HCT116 (cell line): ENCODE data around the gene TEPSIN. TPM values are rescaled to one million over a fixed set of nuclear protein-coding genes. Genes with fewer than 3 reads are reported as not detected.

Experiments
- ATAC-seq: fragments of 200-7000 bp; cut with Tn5 transposase; 2 replicates; pipeline ENCODE4 v1.9.1; 2020; ENCODE audit warnings: mild to moderate bottlenecking, moderate library complexity
- BruUV-seq: library from RNA; stranded (reverse); fragments of 400-500 nt; replicated peaks from 2 replicates; lab custom pipeline; 2021; lab: Mats Ljungman, UMichigan
- CTCF ChIA-PET: fragments of 300-600 bp; sonication (Branson Sonifier 250); formaldehyde crosslinking; loops from one replicate; lab custom pipeline; 2021; ENCODE audit warnings: antibody characterized with exemption; lab: Charles Lee
- POLR2A ChIA-PET: fragments of 300-600, 350-600 bp; sonication (Branson Sonifier 250); formaldehyde crosslinking; loops from one replicate; lab custom pipeline; 2021; ENCODE audit warnings: antibody characterized with exemption; lab: Charles Lee
- RAD21 ChIA-PET, 2 experiments: fragments of 300-600 bp; sonication (Branson Sonifier 250); formaldehyde crosslinking; loops; one replicate each; lab custom pipeline; 2023; ENCODE audit warnings: low total read pairs in 2 of 2; ENCODE audit not compliant: uncharacterized antibody in 2 of 2, unreplicated experiment in 2 of 2, low non-redundant PET in 1 of 2; lab: Charles Lee
- DNase-seq: peaks from one replicate; pipeline ENCODE4 v3.0.0-alpha.2; 2010; ENCODE audit warnings: low read depth, low spot score
- H2AFZ ChIP-seq: fragments of 200-600 bp; shearing (Covaris generic), sonication (generic); 2 replicates; pipeline ENCODE4 v1.6.1; 2017; ENCODE audit warnings: low read depth, mixed run types, mixed read lengths, antibody characterized with exemption, low read length; ENCODE audit not compliant: poor library complexity, severe bottlenecking
- H3K27ac ChIP-seq: 2 replicates; pipeline ENCODE4 v1.5.1; 2012; ENCODE audit warnings: low read depth, low read length
- H3K27me3 ChIP-seq: fragments of 200-600 bp; sonication (generic); 2 replicates; pipeline ENCODE4 v1.6.1; 2016; ENCODE audit warnings: mixed run types, low read length, mixed read lengths; ENCODE audit not compliant: insufficient read depth
- H3K36me3 ChIP-seq, 2 experiments: fragments of 200-500 bp in 1 of 2; fragments of 200-600 bp in 1 of 2; sonication (Bioruptor generic) in 1 of 2; sonication (generic) in 1 of 2; 2 replicates each; pipeline versions ENCODE4 v1.5.1 to v1.6.1; 2014 to 2016; ENCODE audit warnings: low read length in 2 of 2, inconsistent platforms in 1 of 2, mixed read lengths in 1 of 2, mixed run types in 1 of 2; ENCODE audit not compliant: insufficient read depth in 2 of 2, control insufficient read depth in 1 of 2
- H3K4me1 ChIP-seq, 2 experiments: fragments of 200-600 bp in 1 of 2; sonication (generic) in 1 of 2; 2 replicates each; pipeline versions ENCODE4 v1.5.1 to v1.6.1; 2012 to 2017; ENCODE audit warnings: low read length in 2 of 2, inconsistent platforms in 1 of 2, mild to moderate bottlenecking in 1 of 2, mixed read lengths in 1 of 2, mixed run types in 1 of 2, moderate library complexity in 1 of 2; ENCODE audit not compliant: insufficient read depth in 2 of 2, control insufficient read depth in 1 of 2
- H3K4me2 ChIP-seq: fragments of 200-600 bp; sonication (generic); 2 replicates; pipeline ENCODE4 v1.6.1; 2017; ENCODE audit warnings: mixed run types, low read length, mixed read lengths
- H3K4me3 ChIP-seq, 2 experiments: fragments of 200-600 bp in 1 of 2; sonication (generic) in 1 of 2; replicated peaks in 1 of 2; 2 replicates each; pipeline ENCODE4 v1.5.1; 2011 to 2016; ENCODE audit warnings: low read length in 2 of 2, control low read depth in 1 of 2, low read depth in 1 of 2, mild to moderate bottlenecking in 1 of 2, mixed read lengths in 1 of 2, mixed run types in 1 of 2
- H3K79me2 ChIP-seq: fragments of 200-600 bp; sonication (generic); 2 replicates; pipeline ENCODE4 v1.6.1; 2017; ENCODE audit warnings: mild to moderate bottlenecking, mixed run types, low read length, moderate library complexity, mixed read lengths; ENCODE audit not compliant: insufficient read depth
- H3K9ac ChIP-seq: fragments of 200-600 bp; sonication (generic); 2 replicates; pipeline ENCODE4 v1.6.1; 2016; ENCODE audit warnings: low read length, mixed read lengths
- H3K9me2 ChIP-seq: fragments of 200-600 bp; sonication (generic), shearing (Covaris generic); 2 replicates; pipeline ENCODE4 v1.6.1; 2017; ENCODE audit warnings: mixed run types, mild to moderate bottlenecking, moderate library complexity; ENCODE audit not compliant: insufficient read depth
- H3K9me3 ChIP-seq, 2 experiments: fragments of 200-500 bp in 1 of 2; fragments of 200-600 bp in 1 of 2; sonication (Bioruptor generic) in 1 of 2; sonication (generic) in 1 of 2; 2 replicates each; pipeline ENCODE4 v1.6.1; 2014 to 2017; ENCODE audit warnings: low read length in 2 of 2, mixed read lengths in 2 of 2, inconsistent platforms in 1 of 2, low read depth in 1 of 2, mild to moderate bottlenecking in 1 of 2, mixed run types in 1 of 2, moderate library complexity in 1 of 2; ENCODE audit not compliant: control insufficient read depth in 1 of 2, insufficient read depth in 1 of 2
- H4K20me1 ChIP-seq: fragments of 200-600 bp; sonication (generic), shearing (Covaris generic); 2 replicates; pipeline ENCODE4 v1.6.1; 2017; ENCODE audit warnings: mixed run types, mild to moderate bottlenecking, moderate library complexity; ENCODE audit not compliant: insufficient read depth
- CBX3 ChIP-seq: IDR thresholded peaks from 2 replicates; pipeline ENCODE4 v1.6.1; 2012; ENCODE audit warnings: low read depth
- EGR1 ChIP-seq: IDR thresholded peaks from 2 replicates; pipeline ENCODE4 v1.6.1; 2012; ENCODE audit warnings: low read depth
- ELF1 ChIP-seq: IDR thresholded peaks from 2 replicates; pipeline ENCODE4 v1.6.1; 2012; ENCODE audit warnings: low read depth, borderline replicate concordance
- FOSL1 ChIP-seq: IDR thresholded peaks from 2 replicates; pipeline ENCODE4 v1.6.1; 2012; ENCODE audit warnings: low read depth
- POLR2A ChIP-seq: IDR thresholded peaks from 2 replicates; pipeline ENCODE4 v1.7.0; 2011; ENCODE audit warnings: borderline replicate concordance; ENCODE audit not compliant: insufficient read depth, insufficient read length; ENCODE audit errors: extremely low read depth
- SP1 ChIP-seq: IDR thresholded peaks from 2 replicates; pipeline ENCODE4 v1.6.1; 2012; ENCODE audit warnings: low read depth
- ZNF274 ChIP-seq: fragments of 200-500 bp; sonication (Bioruptor generic); IDR thresholded peaks from 2 replicates; pipeline ENCODE4 v1.6.1; 2014; ENCODE audit warnings: mild to moderate bottlenecking, low read depth, low read length, inconsistent platforms
- intact Hi-C: fragments of 100-400 bp; cut with micrococcal nuclease; formaldehyde crosslinking; loops from 2 replicates; pipeline ENCODE4 v1.10.0; 2022
- total RNA-seq: library from RNA; stranded (reverse); gene quantifications from one replicate; pipeline ENCODE4 v1.2.1, GENCODE V29; 2021; ENCODE audit not compliant: unreplicated experiment
- TF ChIP-seq, protein P1 (sequence below): IDR thresholded peaks from 2 replicates; pipeline ENCODE4 v1.6.1; 2012; ENCODE audit warnings: low read depth
- TF ChIP-seq, protein P2 (sequence below): IDR thresholded peaks from 2 replicates; pipeline ENCODE4 v1.6.1; 2011; ENCODE audit warnings: mild to moderate bottlenecking, low read length, moderate library complexity; ENCODE audit not compliant: insufficient replicate concordance; ENCODE audit errors: extremely low read depth

TEPSIN gene
- total RNA-seq, 1 experiment from 2014 or later, result 50.6 TPM

DNA sequence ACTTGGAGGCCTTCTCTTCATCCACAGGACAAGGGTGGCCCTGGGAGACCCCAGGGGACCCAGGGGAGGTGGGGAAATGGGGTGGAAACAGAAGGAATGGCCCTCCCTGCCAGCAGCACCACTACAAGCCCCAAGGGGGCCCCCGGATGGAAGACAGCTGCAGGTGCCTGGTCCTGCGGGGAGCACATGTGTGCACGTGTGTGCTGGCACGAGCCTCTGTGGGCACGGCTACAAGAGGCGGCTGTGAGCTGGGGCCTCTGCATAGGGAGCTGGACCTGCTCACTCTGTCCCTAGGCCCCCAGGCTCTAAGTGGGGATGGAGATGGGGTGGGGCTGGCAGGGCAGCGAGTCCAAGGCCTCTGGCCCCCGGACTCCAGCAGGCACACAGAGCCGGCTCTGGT, 59.6 kb downstream of the TEPSIN start:
- peaks cover 0 to 6% of the 10 kb centered on the region in 2 experiments; a peak in 1 of 4 replicates for H3K9me3 ChIP-seq
- H3K27ac ChIP-seq, result no peak overlapping the region
- H3K9me2 ChIP-seq, result no peaks in the 10 kb centered on the region
- intact Hi-C loops, result no loop called here
- DNase-seq, result no peak
- H3K9ac ChIP-seq, result no peak overlapping the region
- TF ChIP-seq, protein P1, sequence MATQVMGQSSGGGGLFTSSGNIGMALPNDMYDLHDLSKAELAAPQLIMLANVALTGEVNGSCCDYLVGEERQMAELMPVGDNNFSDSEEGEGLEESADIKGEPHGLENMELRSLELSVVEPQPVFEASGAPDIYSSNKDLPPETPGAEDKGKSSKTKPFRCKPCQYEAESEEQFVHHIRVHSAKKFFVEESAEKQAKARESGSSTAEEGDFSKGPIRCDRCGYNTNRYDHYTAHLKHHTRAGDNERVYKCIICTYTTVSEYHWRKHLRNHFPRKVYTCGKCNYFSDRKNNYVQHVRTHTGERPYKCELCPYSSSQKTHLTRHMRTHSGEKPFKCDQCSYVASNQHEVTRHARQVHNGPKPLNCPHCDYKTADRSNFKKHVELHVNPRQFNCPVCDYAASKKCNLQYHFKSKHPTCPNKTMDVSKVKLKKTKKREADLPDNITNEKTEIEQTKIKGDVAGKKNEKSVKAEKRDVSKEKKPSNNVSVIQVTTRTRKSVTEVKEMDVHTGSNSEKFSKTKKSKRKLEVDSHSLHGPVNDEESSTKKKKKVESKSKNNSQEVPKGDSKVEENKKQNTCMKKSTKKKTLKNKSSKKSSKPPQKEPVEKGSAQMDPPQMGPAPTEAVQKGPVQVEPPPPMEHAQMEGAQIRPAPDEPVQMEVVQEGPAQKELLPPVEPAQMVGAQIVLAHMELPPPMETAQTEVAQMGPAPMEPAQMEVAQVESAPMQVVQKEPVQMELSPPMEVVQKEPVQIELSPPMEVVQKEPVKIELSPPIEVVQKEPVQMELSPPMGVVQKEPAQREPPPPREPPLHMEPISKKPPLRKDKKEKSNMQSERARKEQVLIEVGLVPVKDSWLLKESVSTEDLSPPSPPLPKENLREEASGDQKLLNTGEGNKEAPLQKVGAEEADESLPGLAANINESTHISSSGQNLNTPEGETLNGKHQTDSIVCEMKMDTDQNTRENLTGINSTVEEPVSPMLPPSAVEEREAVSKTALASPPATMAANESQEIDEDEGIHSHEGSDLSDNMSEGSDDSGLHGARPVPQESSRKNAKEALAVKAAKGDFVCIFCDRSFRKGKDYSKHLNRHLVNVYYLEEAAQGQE, result no peak
- TF ChIP-seq POLR2A (no peak), ELF1 (no peak), FOSL1 (no peak), ZNF274 (no peak), CBX3 (no peak), SP1 (no peak), EGR1 (no peak)
- TF ChIP-seq, protein P2, sequence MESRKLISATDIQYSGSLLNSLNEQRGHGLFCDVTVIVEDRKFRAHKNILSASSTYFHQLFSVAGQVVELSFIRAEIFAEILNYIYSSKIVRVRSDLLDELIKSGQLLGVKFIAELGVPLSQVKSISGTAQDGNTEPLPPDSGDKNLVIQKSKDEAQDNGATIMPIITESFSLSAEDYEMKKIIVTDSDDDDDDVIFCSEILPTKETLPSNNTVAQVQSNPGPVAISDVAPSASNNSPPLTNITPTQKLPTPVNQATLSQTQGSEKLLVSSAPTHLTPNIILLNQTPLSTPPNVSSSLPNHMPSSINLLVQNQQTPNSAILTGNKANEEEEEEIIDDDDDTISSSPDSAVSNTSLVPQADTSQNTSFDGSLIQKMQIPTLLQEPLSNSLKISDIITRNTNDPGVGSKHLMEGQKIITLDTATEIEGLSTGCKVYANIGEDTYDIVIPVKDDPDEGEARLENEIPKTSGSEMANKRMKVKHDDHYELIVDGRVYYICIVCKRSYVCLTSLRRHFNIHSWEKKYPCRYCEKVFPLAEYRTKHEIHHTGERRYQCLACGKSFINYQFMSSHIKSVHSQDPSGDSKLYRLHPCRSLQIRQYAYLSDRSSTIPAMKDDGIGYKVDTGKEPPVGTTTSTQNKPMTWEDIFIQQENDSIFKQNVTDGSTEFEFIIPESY, result no peak
- TF ChIP-seq, all 23 proteins: peak for 0
- H4K20me1 ChIP-seq, result no peaks in the 10 kb centered on the region
- POLR2A ChIA-PET, result no interaction called here
- no TSS peak for BruUV-seq
- ATAC-seq, result no peak
- H3K79me2 ChIP-seq, result no peaks in the 10 kb centered on the region
- no peaks in the 10 kb centered on the region for H3K36me3 ChIP-seq
- CTCF ChIA-PET, result no interaction called here
- H3K4me1 ChIP-seq, result no peaks in the 10 kb centered on the region
- H3K4me3 ChIP-seq, result no peak overlapping the region
- RAD21 ChIA-PET, result no interaction called here
- no peak overlapping the region for H3K4me2 ChIP-seq
- H3K27me3 ChIP-seq, result no peaks in the 10 kb centered on the region
- no peak overlapping the region for H2AFZ ChIP-seq

Other genes with a start within 250 kb of the TEPSIN start
- 22.0 TPM for gene CHMP6, start 247.2 kb downstream of the TEPSIN start, total RNA-seq
- 105 TPM for gene BAIAP2, start 203.9 kb downstream of the TEPSIN start, total RNA-seq
- not detected for gene PVALEF, start 73.5 kb downstream of the TEPSIN start, total RNA-seq
- 4.4 TPM for gene AATK, start 72.8 kb downstream of the TEPSIN start, total RNA-seq
- 30.2 TPM for gene CEP131, start 16.1 kb downstream of the TEPSIN start, total RNA-seq
- 102 TPM for gene NDUFAF8, start 263 bp upstream of the TEPSIN start, total RNA-seq
- 109 TPM for gene SLC38A10, start 56.3 kb upstream of the TEPSIN start, total RNA-seq
- 45.2 TPM for gene BAHCC1, start 156.4 kb upstream of the TEPSIN start, total RNA-seq